ENCODE results near the gene SLAMF9.

The SLAMF9 gene

GRCh38 chr1:159932296-159933285, 21.4 kb downstream of the SLAMF9 start:
- DNase-seq, result no peak

- DNase-seq, result no peak
These were observed 22.3 kb downstream of the SLAMF9 start for GRCh38 chr1:159931795-159932173.

DNA sequence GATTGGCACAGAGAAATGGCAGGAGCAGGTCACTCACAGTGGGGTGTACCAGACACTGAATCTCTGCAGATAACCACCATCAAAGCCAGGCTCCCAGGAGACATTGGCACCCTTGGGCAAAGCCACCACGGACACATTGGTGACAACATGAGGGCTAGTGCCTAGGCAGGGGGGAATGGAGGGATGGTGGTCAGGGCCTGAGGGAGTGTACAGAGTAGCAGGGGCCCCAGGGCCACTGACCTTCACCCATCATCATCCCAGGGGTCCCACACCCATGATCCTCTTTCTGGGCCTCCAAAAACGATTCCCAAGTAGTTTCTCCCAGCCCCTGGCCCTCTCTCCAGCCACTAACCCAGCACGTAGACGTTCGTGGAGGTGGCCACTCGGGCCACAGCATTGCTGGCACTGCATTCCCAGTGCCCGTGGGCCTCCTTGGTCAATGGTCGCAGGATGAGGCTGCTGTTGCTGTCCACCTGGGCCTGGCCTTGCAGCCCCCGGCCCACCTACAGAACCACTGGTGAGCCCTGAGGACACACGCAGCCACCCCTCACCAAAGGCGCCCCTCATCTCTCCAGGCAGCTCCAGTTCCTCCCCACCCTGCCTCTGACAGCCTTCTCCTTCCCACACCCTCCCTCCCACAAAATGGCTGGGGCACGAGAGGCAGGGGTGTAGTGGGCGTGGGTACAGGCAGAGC, 22.8 kb downstream of the SLAMF9 start:
- no peak for DNase-seq

- DNase-seq, result no peak
These were observed 23.4 kb downstream of the SLAMF9 start for GRCh38 chr1:159930634-159931033.

- no peak for DNase-seq
These were observed 23.8 kb downstream of the SLAMF9 start for GRCh38 chr1:159930216-159930615.

DNA sequence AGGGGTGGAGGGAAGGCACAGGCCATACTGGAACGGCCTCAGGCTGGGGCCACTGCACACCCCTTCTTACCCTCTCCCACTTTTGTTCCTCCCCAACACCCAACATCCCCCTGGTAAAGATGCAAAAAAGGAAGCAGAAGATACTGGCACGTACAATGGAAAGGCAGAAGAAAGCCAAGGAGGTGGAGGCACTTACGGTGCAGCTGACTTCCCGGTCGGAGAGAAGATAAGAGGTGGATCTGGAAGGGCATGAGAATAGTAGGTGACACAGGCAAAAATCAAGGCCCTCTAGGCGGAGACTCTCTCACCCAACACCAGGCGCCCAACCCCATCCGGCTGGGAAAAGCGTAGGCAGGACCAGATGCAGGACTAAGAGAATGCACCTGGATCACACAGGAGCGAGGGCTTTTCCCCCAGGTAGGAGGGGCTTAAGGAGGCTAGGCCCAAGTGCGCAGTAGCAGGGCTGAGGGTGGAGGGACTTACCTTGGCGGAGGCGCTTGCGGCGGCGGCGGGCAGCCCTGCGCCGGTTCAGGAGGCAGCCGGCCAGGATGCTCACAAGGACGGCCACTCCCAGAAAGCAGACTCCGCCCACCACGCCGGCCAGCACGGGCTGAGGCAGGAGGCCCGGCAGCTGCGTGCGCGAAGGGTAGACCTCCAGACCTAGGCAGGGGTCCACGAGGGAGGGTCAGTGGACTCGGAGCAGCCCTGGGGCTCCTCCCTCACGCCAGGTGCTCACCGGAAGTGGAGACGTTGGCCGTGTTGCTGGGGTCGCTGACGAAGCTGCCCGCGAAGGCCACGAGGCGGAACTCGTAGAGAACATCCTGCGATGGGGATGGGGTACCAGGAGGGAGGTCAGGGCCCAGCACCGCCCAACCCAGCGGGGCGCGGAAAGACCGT, 24.6 kb downstream of the SLAMF9 start:
- no peak for DNase-seq

DNA sequence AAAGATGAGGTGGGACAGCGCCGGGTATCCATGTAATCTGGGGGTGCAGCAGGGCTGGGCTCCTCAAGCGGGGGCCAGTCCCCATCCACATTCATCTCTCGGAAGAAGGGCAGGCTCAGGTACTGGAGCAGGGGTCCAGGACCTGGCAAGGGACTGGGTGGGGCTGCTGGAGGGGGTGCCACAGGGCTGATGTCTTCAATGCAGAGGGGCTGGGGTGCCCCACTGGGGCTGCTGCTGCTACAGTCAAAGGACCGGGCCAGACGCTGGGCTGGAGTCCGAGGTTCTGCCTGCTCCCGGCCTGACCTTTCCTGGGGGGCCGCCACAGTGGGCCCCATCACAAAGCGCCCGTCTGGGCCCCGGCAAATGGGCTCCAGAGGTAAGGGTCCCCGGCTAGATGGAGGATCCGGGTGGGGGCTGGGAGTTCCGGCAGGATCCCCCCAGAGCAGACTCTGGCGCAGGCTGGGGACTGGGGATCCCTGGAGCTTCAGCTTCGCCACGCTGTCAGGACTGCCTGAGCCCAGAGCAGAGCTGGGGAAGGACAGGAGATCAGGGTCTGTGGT, 25.5 kb downstream of the SLAMF9 start:
- no peak for DNase-seq

DNA sequence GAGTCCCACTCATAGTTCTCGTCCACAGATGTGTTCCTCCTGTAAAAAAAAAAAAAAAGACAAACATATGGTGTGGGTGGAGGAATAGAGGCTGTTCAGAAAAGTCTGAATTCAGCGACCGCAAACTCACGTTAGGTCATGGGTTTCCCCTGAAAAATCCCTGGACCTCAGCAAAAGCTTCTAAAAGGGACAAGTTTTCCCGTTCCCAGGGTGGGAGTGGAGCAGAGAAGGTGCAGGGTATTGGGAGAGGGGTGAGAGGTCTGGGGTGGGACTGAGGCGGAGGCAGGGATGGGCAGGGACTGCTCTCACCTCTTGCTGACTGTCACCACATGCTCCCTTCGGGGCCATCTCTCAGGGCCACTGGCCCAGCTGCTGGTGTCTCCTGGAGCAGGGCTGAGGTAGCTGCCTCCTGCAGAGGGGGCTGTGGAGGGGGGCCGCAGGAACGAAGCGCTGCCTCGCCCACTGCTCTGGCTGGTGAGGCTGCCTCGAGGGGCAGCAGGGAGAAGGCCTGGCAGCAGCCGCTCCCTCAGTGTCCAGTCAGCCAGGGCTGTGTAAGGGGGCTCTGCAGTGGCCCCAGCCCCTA, 26.1 kb downstream of the SLAMF9 start:
- DNase-seq, result no peak

- DNase-seq, result no peak
These were observed 26.7 kb downstream of the SLAMF9 start for GRCh38 chr1:159927211-159927848.

GRCh38 chr1:159925719-159926078, 28.3 kb downstream of the SLAMF9 start:
- DNase-seq, result no peak

DNA sequence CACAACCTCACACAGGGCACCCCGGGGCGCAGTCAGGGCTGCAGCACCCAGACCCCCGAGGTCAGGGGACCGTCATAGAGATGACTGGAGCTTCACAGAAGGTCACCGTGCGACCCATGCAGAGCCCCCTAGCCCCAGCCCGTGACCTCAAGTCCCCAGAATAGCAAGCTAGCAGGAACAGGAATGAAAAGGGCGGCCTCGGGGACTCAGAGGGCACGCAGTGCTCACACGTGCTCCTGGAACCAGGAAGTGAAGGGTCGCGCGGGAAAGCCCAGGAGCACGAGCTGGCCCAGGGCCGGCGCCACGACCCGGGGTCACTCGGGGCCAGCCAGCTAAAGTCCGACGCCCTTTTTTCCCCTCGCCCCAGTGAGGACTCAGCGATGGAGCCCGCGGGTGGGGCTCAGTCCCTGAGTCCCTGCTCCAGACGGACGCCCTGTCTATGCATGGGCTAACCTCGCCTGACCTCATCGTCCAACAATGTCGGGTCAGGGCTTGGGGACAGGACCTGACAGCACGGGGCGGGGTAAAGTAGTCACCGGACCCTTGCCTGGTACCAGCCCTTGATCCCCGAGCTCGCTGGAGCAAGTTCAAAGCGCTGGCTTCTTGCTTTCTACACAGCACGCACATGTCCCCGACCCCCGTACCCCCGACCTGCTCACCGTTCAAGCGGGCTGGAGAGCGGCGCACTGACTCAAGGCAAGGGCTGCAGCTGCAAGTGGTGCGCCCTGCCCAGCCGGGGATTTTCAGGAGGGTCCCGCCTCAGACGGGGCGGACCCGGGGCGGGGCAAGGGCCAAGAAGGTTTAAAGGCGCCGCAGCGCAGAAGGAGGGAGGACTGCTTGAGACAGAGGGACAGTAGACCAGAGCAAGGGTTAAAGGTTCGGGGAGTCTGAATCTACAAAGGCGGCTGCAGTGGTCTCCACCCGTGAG, 29.0 kb downstream of the SLAMF9 start, which contains the start of gene TAGLN2:
TSS of gene TAGLN2 (minus strand) at position 717 of the 928 bp plus-strand sequence. CDS start 4,998 bp downstream, outside the sequence.
- DNase-seq, result peak; percentile 76 to 79

DNA sequence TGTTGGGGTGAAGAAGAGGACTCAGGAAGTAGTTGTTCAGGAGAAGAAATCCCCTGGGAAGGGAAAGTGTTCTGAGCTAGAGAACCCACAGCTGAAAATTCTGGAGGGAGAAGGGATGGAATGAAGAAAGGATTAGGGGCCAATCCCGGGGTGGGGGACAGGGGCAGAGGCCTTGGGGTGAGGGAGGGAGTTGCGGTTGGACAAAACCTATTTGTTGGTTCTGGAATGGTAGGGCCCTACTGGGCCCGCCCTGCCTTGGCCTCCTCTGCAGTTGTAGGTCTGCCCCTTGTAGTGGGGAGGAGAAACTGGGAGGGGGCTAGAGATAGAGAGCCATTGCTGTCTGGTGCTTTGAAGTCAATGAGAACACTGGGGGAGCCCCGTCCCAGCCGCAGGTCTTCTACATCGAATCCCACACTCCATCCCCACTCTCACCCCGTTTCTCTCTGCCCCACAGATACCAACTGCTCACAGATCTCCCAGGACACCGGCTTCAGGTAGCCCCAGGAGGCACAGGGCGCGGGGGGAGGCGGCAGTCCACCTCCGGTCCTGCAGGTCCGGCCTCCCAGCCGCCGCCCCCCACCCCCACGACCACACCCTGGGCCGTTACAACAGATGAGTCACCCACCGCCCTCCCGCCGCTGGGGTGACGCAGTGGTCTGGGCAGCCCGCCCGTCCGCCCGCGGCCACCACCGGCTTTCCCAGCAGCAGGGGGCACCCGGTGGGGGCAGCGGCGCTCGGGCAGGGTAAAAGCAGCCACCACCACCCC, 29.8 kb downstream of the SLAMF9 start:
- DNase-seq, result peak; percentile 56 to 61

- peak in 1 of 2 experiments; percentile 31 for DNase-seq
These were observed 30.6 kb downstream of the SLAMF9 start for GRCh38 chr1:159923203-159924024.

DNA sequence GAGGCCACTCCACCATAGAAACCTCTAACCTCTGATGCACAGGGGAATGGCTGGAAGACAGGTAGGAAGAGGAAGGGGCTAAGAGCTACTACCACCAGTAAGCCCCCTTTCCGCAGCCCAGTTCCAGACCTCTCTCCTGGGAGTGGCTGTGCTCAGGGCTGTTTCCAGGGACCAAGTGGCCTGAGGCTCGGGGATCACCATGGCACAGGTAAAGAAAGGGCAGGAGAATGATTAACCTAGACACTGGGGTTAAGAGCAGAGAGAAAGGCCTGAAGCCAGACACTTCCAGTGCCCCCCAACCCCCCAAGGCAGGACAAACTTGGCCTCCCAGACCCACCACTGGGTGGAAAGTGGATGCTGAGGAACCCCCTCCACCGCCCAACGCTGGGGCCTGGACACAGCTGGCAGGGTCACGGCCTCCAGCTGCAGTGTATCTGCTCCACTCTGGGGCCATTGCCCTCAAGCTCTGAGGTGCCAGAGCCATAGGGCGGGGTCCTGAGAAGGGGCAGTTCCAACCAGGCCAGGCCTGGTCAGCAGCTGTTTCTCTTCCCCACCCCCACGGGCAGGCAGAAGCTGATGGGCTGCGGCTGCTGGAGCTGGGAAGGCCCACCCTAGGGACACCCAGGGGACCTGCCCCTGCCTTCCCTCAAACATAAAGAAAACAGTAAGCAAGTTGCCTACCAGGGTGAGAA, 31.4 kb downstream of the SLAMF9 start:
- no peak for DNase-seq

GRCh38 chr1:159921700-159922504, 32.1 kb downstream of the SLAMF9 start:
- no peak for DNase-seq

- no peak for DNase-seq
These were observed 32.8 kb downstream of the SLAMF9 start for GRCh38 chr1:159921251-159921650.

DNA sequence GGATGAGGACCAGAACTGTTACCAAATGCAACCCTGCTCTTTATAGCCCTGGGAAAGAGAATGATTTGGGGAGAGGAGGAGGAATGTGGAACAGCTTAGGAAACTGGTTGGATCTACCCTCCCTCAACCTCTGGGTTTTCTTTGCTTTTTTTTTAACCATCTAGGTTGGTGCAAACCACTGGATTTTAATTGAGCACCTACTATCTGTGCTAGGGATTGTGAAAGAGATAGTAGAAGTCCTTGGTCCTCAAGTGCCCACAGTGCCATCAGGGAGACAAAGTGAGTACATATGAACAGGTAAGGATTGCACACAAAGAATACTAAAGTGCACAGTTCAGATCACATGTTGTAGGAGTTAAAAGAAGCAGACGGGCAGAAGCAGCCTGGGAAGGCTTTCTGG, 33.4 kb downstream of the SLAMF9 start:
- DNase-seq, result no peak

Measured in SW 1271 (cell line).